Nephron (organoid): ENCODE data around the gene IFNL4.
A peak's percentile ranks its signal among the peaks of the same experiment; 100 is the strongest.
"Not testable (repeated sequence)": the region's sequence is repeated elsewhere in the genome, so short reads cannot be mapped to it uniquely, and the experiment has no call there.

Experiments used
- H3K27ac Mint-ChIP-seq, 3 experiments: 2 replicates each; pipeline ENCODE4 v1.8.0; 2020; ENCODE audit warnings: mixed read lengths in 3 of 3, mild to moderate bottlenecking in 2 of 3, moderate library complexity in 1 of 3
- H3K27me3 Mint-ChIP-seq: 2 replicates; pipeline ENCODE4 v1.8.0; 2021; ENCODE audit warnings: low read depth, mild to moderate bottlenecking, moderate library complexity, mixed read lengths
- H3K36me3 Mint-ChIP-seq: 2 replicates; pipeline ENCODE4 v1.8.0; 2020; ENCODE audit warnings: low read depth, mixed read lengths
- H3K4me1 Mint-ChIP-seq: 2 replicates; pipeline ENCODE4 v1.8.0; 2020; ENCODE audit warnings: mixed read lengths
- H3K4me3 Mint-ChIP-seq, 3 experiments: 2 replicates each; pipeline ENCODE4 v1.8.0; 2020; ENCODE audit warnings: mild to moderate bottlenecking in 3 of 3, mixed read lengths in 3 of 3, moderate library complexity in 2 of 3
- H3K9me3 Mint-ChIP-seq: 2 replicates; pipeline ENCODE4 v1.8.0; 2020; ENCODE audit warnings: mixed read lengths
- TF ChIP-seq, protein P1 (sequence below), 3 experiments: fragments of 200-600 bp; sonication (generic); IDR thresholded peaks; one replicate each; pipeline ENCODE4 v1.5.0; 2021; ENCODE audit warnings: antibody characterized with exemption in 3 of 3; ENCODE audit not compliant: unreplicated experiment in 3 of 3

IFNL4 gene

GRCh38 chr19:39251081-39251480 is 2.4 kb upstream of the IFNL4 start:
- TF ChIP-seq, protein P1, sequence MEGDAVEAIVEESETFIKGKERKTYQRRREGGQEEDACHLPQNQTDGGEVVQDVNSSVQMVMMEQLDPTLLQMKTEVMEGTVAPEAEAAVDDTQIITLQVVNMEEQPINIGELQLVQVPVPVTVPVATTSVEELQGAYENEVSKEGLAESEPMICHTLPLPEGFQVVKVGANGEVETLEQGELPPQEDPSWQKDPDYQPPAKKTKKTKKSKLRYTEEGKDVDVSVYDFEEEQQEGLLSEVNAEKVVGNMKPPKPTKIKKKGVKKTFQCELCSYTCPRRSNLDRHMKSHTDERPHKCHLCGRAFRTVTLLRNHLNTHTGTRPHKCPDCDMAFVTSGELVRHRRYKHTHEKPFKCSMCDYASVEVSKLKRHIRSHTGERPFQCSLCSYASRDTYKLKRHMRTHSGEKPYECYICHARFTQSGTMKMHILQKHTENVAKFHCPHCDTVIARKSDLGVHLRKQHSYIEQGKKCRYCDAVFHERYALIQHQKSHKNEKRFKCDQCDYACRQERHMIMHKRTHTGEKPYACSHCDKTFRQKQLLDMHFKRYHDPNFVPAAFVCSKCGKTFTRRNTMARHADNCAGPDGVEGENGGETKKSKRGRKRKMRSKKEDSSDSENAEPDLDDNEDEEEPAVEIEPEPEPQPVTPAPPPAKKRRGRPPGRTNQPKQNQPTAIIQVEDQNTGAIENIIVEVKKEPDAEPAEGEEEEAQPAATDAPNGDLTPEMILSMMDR (IDR thresholded peaks at IDR 0.05; ENCODE audit: unreplicated experiment in 3 of 3) = no peak
- Mint-ChIP-seq H3K36me3 (no peaks in the 10 kb centered on the region), H3K4me1 (no peaks in the 10 kb centered on the region), H3K27ac (no peak overlapping the region), H3K4me3 (no peak overlapping the region), H3K9me3 (no peaks in the 10 kb centered on the region), H3K27me3 (peaks cover 80% of the 10 kb centered on the region)

DNA sequence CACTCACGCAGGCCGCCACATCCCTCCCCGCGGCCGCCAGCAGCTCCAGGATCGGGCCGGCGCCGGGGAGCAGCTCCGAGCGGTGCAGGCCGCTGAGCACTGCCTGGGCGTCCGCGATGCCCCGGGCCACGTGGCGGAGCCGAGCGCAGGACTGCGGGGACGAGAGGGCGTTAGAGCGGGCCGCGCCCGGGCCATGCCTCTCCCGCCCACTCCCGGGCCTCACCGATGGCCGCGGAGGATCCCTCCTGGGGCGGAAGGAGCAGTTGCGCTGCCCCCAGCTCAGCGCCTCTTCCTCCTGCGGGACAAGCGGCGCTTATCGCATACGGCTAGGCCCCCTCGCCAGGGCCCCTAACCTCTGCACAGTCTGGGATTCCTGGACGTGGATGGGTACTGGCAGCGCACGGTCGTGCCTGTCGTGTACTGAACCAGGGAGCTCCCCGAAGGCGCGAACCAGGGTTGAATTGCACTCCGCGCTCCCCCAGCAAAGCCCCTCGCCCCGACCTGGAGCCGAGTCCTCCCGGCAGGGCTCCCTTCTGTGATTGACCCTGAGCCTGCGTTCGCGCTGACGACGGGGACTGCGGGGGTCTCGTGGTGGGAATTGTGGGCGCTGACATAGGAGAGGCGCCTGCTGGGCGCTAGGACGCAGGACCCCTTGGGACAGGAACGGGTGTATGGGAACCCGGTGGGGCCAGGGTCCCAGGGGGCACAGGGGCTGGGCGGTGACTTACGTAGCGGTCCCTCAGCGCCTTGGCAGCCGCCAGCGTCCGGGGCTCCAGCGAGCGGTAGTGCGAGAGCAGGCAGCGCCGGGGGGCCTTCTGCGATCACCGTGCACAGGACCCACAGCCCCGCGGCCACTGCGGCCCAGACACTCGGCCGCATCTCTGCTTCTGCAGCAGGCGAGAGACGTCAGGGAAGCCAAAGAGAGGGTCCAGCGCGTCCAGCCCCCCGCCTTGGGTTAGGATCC is 673 bp downstream of the IFNL4 start:
- Mint-ChIP-seq H3K27me3 (peaks cover 72% of the 10 kb centered on the region), H3K27ac (no peak overlapping the region), H3K4me1 (no peaks in the 10 kb centered on the region), H3K36me3 (no peaks in the 10 kb centered on the region), H3K9me3 (no peaks in the 10 kb centered on the region), H3K4me3 (no peak overlapping the region)
- TF ChIP-seq, protein P1 (IDR thresholded peaks at IDR 0.05; ENCODE audit: unreplicated experiment in 3 of 3) = no peak

DNA sequence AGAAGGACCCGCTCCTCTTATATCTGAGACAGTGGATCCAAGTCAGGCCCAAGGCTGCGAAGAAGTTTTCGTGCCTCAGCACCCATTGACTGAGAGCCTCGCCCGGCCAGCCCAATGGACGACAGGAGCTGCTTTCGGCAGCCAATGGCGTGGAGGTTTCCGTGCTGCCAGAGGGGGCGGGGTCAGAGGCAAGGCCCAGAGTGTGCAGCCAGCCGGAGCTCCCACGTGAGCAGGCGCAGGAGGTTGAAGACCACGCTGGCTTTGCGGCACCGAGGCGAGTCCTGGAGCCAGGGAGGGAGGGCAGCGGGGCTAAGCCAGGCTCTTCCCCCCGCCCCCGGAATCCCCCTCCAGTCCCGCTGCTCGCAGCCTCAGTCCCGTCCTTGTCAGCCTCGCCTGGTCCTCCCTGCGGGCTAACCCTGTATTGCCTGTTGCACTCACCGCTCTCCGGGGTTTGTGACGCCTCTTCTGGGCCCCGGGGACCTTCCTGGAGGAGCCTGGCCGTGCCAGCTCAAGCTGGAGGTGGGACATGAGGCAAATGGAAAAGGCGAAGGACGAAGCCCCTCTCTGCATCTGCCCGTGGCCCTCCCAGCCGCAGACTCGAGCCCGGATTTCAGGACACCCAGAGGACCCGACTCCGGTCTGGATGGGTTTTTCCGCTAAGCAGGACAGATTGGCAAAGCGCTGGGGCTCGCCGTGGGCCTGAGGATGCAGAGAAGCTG is 1.5 kb downstream of the IFNL4 start:
- Mint-ChIP-seq H3K9me3 (no peaks in the 10 kb centered on the region), H3K4me3 (peak overlapping the region in 2 of 3 experiments; percentile 23 to 26), H3K27ac (no peak overlapping the region), H3K36me3 (no peaks in the 10 kb centered on the region), H3K27me3 (peaks cover 63% of the 10 kb centered on the region), H3K4me1 (no peaks in the 10 kb centered on the region)
- TF ChIP-seq, protein P1 (IDR thresholded peaks at IDR 0.05; ENCODE audit: unreplicated experiment in 3 of 3) = no peak

- H3K27ac Mint-ChIP-seq, H3K4me3 Mint-ChIP-seq, H3K36me3 Mint-ChIP-seq, H3K4me1 Mint-ChIP-seq, H3K9me3 Mint-ChIP-seq: not testable (repeated sequence)
- peaks cover 56% of the 10 kb centered on the region for H3K27me3 Mint-ChIP-seq
Observed at GRCh38 chr19:39245166-39245565, 3.5 kb downstream of the IFNL4 start.

GRCh38 chr19:39244410-39245100 is 4.1 kb downstream of the IFNL4 start, which contains the start of gene IFNL3:
TSS of gene IFNL3 (minus strand) at chr19:39245006. CDS start at chr19:39244967, 39 bp downstream.
- H3K27me3 Mint-ChIP-seq = peaks cover 56% of the 10 kb centered on the region
- H3K4me3 Mint-ChIP-seq, H3K36me3 Mint-ChIP-seq, H3K9me3 Mint-ChIP-seq, H3K27ac Mint-ChIP-seq, H3K4me1 Mint-ChIP-seq: not testable (repeated sequence)

GRCh38 chr19:39243741-39244140 is 4.9 kb downstream of the IFNL4 start:
- peaks cover 50% of the 10 kb centered on the region for H3K27me3 Mint-ChIP-seq
- not testable (repeated sequence) for H3K27ac Mint-ChIP-seq, H3K4me3 Mint-ChIP-seq, H3K36me3 Mint-ChIP-seq, H3K4me1 Mint-ChIP-seq, H3K9me3 Mint-ChIP-seq

DNA sequence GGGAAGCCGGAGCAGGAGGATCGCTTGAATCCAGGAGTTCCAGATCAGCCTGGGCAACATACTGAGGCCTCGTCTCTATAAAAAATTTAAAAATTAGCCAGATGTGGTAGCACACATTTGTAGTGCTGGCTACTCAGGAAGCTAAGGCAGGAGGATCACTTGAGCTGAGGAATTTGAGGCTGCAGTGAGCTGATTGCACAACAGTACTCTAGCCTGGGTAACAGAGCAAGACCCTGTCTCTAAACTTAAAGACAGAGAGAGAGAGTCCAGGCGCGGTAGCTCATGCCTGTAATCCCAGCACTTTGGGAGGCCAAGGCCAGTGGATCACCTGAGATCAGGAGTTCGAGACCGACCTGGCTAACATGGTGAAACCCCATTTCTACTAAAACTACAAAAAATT is 8.2 kb downstream of the IFNL4 start:
- H3K9me3 Mint-ChIP-seq = no peaks in the 10 kb centered on the region
- H3K4me1 Mint-ChIP-seq = no peaks in the 10 kb centered on the region
- peaks cover 37% of the 10 kb centered on the region for H3K27me3 Mint-ChIP-seq
- no peak overlapping the region for H3K4me3 Mint-ChIP-seq
- no peak overlapping the region for H3K27ac Mint-ChIP-seq
- no peaks in the 10 kb centered on the region for H3K36me3 Mint-ChIP-seq
- TF ChIP-seq, protein P1 (IDR thresholded peaks at IDR 0.05; ENCODE audit: unreplicated experiment in 3 of 3) = no peak
